Measurements from ENCODE around the gene TPK1.

TPK1 gene

GRCh38 chr7:144410441-144410840 is 425.4 kb downstream of the TPK1 start:
- no peak for DNase-seq (ENCODE audit: low read depth)
- no peak for TF ChIP-seq CTCF (IDR thresholded peaks at IDR 0.05; ENCODE audit: control insufficient read depth, extremely low read depth, insufficient read depth)

GRCh38 chr7:144408121-144408520 is 427.7 kb downstream of the TPK1 start:
- no peak for TF ChIP-seq CTCF (IDR thresholded peaks at IDR 0.05; ENCODE audit: control insufficient read depth, extremely low read depth, insufficient read depth)
- no peak overlapping the region for H3K4me3 ChIP-seq (ENCODE audit: low read depth, low read length)
- DNase-seq (ENCODE audit: low read depth), result no peak

More at GRCh38 chr7:144410441-144410840, 425.4 kb downstream of the TPK1 start:
- no peak overlapping the region for H3K4me3 ChIP-seq (ENCODE audit: low read depth, low read length)

- DNase-seq (ENCODE audit: low read depth), result no peak
- TF ChIP-seq CTCF (IDR thresholded peaks at IDR 0.05; ENCODE audit: control insufficient read depth, extremely low read depth, insufficient read depth), result no peak
- H3K4me3 ChIP-seq (ENCODE audit: low read depth, low read length), result no peak overlapping the region
These were observed 428.5 kb downstream of the TPK1 start for GRCh38 chr7:144407266-144407931.

GRCh38 chr7:144404946-144405345 is 430.9 kb downstream of the TPK1 start:
- no peak overlapping the region for H3K4me3 ChIP-seq (ENCODE audit: low read depth, low read length)
- DNase-seq (ENCODE audit: low read depth), result no peak
- TF ChIP-seq CTCF (IDR thresholded peaks at IDR 0.05; ENCODE audit: control insufficient read depth, extremely low read depth, insufficient read depth), result no peak

GRCh38 chr7:144403649-144404061 is 432.2 kb downstream of the TPK1 start, which contains the start of gene NOBOX:
Gene NOBOX, minus strand, starts transcription at chr7:144403693.
- no peak for DNase-seq (ENCODE audit: low read depth)
- TF ChIP-seq CTCF (IDR thresholded peaks at IDR 0.05; ENCODE audit: control insufficient read depth, extremely low read depth, insufficient read depth), result no peak
- no peak within 1 kb of the TSS for H3K4me3 ChIP-seq (ENCODE audit: low read depth, low read length)

- no peak overlapping the region for H3K4me3 ChIP-seq (ENCODE audit: low read depth, low read length)
- no peak for DNase-seq (ENCODE audit: low read depth)
- TF ChIP-seq CTCF (IDR thresholded peaks at IDR 0.05; ENCODE audit: control insufficient read depth, extremely low read depth, insufficient read depth), result no peak
These were observed 432.8 kb downstream of the TPK1 start for GRCh38 chr7:144403102-144403501.
